ENCODE results near the gene HCN4. TPM values are rescaled to one million over a fixed set of nuclear protein-coding genes. Genes with fewer than 3 reads are reported as not detected.

HCN4 gene
- polyA plus RNA-seq, 1 donor from 2014 or later = 4.0 TPM

DNA sequence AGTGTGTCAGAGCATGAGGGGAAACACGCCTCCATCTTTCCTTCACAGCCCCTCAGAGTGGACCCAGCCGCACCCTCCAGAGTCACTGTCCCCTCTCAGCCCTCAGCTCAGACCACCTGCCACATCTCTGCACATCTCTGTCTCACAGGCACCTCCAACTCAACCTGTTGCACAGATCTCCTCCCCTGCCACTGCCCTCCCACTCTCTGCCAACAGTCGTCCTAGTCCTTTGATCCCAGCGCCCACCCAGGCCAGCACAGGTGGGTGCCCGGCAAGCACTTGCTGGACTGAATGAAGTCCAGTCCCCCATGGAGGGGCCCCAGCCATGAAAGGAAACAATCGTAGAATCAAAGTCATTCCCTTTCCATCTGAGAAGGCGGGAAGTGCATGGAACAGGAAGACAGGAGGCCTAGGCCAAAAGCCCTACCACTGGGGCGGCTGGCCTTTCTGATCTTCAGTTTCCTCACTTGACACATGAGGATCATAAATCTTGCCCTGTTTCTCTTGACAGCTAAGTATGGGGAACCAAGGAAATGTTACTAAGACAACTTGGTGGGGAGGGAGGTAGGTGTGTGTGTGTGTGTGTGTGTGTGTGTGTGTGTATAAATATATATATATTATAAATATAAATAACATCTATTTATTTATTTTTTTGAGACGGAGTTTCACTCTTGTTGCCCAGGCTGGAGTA, 28.1 kb downstream of the HCN4 start:
- TF ChIP-seq, protein P1, sequence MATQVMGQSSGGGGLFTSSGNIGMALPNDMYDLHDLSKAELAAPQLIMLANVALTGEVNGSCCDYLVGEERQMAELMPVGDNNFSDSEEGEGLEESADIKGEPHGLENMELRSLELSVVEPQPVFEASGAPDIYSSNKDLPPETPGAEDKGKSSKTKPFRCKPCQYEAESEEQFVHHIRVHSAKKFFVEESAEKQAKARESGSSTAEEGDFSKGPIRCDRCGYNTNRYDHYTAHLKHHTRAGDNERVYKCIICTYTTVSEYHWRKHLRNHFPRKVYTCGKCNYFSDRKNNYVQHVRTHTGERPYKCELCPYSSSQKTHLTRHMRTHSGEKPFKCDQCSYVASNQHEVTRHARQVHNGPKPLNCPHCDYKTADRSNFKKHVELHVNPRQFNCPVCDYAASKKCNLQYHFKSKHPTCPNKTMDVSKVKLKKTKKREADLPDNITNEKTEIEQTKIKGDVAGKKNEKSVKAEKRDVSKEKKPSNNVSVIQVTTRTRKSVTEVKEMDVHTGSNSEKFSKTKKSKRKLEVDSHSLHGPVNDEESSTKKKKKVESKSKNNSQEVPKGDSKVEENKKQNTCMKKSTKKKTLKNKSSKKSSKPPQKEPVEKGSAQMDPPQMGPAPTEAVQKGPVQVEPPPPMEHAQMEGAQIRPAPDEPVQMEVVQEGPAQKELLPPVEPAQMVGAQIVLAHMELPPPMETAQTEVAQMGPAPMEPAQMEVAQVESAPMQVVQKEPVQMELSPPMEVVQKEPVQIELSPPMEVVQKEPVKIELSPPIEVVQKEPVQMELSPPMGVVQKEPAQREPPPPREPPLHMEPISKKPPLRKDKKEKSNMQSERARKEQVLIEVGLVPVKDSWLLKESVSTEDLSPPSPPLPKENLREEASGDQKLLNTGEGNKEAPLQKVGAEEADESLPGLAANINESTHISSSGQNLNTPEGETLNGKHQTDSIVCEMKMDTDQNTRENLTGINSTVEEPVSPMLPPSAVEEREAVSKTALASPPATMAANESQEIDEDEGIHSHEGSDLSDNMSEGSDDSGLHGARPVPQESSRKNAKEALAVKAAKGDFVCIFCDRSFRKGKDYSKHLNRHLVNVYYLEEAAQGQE (IDR thresholded peaks at IDR 0.05; ENCODE audit: borderline replicate concordance) = no peak
- TF ChIP-seq EP300 (conservative IDR thresholded peaks at IDR 0.05; ENCODE audit: poor library complexity, severe bottlenecking) (no peak), POLR2AphosphoS5 (IDR thresholded peaks at IDR 0.05) (no peak), TAF1 (IDR thresholded peaks at IDR 0.05; ENCODE audit: low read depth) (no peak), RAD21 (conservative IDR thresholded peaks at IDR 0.05) (no peak), MXI1 (conservative IDR thresholded peaks at IDR 0.05; ENCODE audit: poor library complexity, severe bottlenecking) (no peak), EZH2 (IDR thresholded peaks at IDR 0.05; ENCODE audit: borderline replicate concordance, insufficient read depth, low read length, poor library complexity, severe bottlenecking) (no peak)
- TF ChIP-seq, protein P2, sequence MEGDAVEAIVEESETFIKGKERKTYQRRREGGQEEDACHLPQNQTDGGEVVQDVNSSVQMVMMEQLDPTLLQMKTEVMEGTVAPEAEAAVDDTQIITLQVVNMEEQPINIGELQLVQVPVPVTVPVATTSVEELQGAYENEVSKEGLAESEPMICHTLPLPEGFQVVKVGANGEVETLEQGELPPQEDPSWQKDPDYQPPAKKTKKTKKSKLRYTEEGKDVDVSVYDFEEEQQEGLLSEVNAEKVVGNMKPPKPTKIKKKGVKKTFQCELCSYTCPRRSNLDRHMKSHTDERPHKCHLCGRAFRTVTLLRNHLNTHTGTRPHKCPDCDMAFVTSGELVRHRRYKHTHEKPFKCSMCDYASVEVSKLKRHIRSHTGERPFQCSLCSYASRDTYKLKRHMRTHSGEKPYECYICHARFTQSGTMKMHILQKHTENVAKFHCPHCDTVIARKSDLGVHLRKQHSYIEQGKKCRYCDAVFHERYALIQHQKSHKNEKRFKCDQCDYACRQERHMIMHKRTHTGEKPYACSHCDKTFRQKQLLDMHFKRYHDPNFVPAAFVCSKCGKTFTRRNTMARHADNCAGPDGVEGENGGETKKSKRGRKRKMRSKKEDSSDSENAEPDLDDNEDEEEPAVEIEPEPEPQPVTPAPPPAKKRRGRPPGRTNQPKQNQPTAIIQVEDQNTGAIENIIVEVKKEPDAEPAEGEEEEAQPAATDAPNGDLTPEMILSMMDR (IDR thresholded peaks at IDR 0.05; ENCODE audit: poor library complexity, severe bottlenecking) = no peak
- no peak overlapping the region for H2AFZ ChIP-seq (ENCODE audit: low read depth, low read length)
- no peaks in the 10 kb centered on the region for H3K9me3 ChIP-seq (ENCODE audit: low read length)
- no peak overlapping the region for H3K27ac ChIP-seq (ENCODE audit: low read length)
- H3K4me2 ChIP-seq (ENCODE audit: low read length) = no peak overlapping the region
- H3K27me3 ChIP-seq (ENCODE audit: insufficient read depth, low read depth, low read length) = no peaks in the 10 kb centered on the region
- no peaks in the 10 kb centered on the region for H3K79me2 ChIP-seq (replicated peaks; ENCODE audit: insufficient read depth, low read length)
- H3K9me2 ChIP-seq (ENCODE audit: insufficient read depth, low read length) = no peaks in the 10 kb centered on the region
- H3K36me3 ChIP-seq (ENCODE audit: insufficient read depth, low read length) = peaks cover 6% of the 10 kb centered on the region
- no peak overlapping the region for H3K9ac ChIP-seq (ENCODE audit: low read length)
- H3K4me3 ChIP-seq (ENCODE audit: low read length) = no peak overlapping the region
- H4K20me1 ChIP-seq (ENCODE audit: insufficient read depth) = no peaks in the 10 kb centered on the region
- no peaks in the 10 kb centered on the region for H3F3A ChIP-seq (ENCODE audit: insufficient read depth, low read length, poor library complexity, severe bottlenecking)

DNA sequence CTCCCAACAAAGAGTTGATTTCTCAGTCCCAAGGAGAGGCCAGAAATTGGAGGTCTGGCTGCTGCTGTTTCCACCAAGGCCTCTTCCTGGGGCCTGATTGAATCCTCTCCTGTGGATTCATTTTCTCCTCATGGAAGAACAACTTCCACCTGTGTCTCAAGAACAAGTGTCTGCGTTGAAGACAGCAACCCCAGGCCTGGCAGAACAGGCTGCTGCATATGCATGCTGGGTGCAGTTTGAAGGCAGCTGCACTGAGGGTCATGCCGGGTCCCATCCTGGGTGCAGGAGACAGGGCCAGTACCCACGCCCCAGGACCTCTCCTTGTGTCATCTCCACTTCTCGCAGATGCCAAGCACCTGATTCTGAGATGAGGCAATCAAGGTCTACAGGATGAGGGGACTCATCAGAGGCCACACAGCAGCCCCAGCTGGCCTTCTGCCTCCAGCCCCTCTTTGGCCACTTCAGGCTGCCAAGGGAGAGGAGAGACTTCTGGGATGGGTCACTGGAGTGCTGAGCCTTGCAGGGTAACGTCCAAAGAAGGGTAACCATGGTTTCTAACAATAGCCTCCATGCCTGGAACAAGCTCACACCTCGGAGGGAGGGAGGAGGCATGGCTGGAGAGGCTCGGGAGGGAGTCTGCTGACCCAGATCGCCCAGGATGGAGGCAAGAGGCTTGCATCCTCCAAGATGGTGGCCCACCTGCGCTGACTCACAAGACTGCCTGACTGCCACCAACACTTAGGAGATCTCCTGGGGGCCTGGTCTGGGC, 30.0 kb downstream of the HCN4 start:
- H3K4me3 ChIP-seq (ENCODE audit: low read length) = no peak overlapping the region

More for the DNA sequence above, 30.0 kb downstream of the HCN4 start:
- TF ChIP-seq EP300 (conservative IDR thresholded peaks at IDR 0.05; ENCODE audit: poor library complexity, severe bottlenecking) = no peak
- no peak for TF ChIP-seq SMC3 (conservative IDR thresholded peaks at IDR 0.05; ENCODE audit: poor library complexity)
- no peak for TF ChIP-seq POLR2AphosphoS5 (IDR thresholded peaks at IDR 0.05)
- no peak for TF ChIP-seq MXI1 (conservative IDR thresholded peaks at IDR 0.05; ENCODE audit: poor library complexity, severe bottlenecking)
- Histone ChIP-seq H3K9me3 (ENCODE audit: low read length) (no peaks in the 10 kb centered on the region), H3K9me2 (ENCODE audit: insufficient read depth, low read length) (no peaks in the 10 kb centered on the region), H3K79me2 (replicated peaks; ENCODE audit: insufficient read depth, low read length) (no peaks in the 10 kb centered on the region), H3F3A (ENCODE audit: insufficient read depth, low read length, poor library complexity, severe bottlenecking) (no peaks in the 10 kb centered on the region), H3K27ac (ENCODE audit: low read length) (no peak overlapping the region), H2AFZ (ENCODE audit: low read depth, low read length) (no peak overlapping the region), H3K4me2 (ENCODE audit: low read length) (no peak overlapping the region), H3K27me3 (ENCODE audit: insufficient read depth, low read depth, low read length) (no peaks in the 10 kb centered on the region), H4K20me1 (ENCODE audit: insufficient read depth) (no peaks in the 10 kb centered on the region), H3K9ac (ENCODE audit: low read length) (no peak overlapping the region), H3K36me3 (ENCODE audit: insufficient read depth, low read length) (peaks cover 6% of the 10 kb centered on the region)

Measured in neural cell (in vitro differentiated cells).